Fibroblast of the aortic adventitia (primary cell): ENCODE measurements around the gene CAMK2B. TPM values are rescaled to one million over a fixed set of nuclear protein-coding genes. Genes with fewer than 3 reads are reported as not detected.

Experiments used
- DNase-seq: peaks from one replicate; pipeline ENCODE4 v3.0.0-alpha.2; 2010; ENCODE audit warnings: low read depth
- H3K4me3 ChIP-seq: 2 replicates; pipeline ENCODE4 v1.5.1; 2011; ENCODE audit warnings: low read depth, mild to moderate bottlenecking, control low read depth, low read length, moderate library complexity
- total RNA-seq: library from RNA; depleted of rRNA; stranded (reverse); fragments of >200 nt; gene quantifications from 2 replicates; pipeline ENCODE4 v1.2.3, GENCODE V29; 2012; ENCODE audit warnings: low replicate concordance
- TF ChIP-seq, protein P1 (sequence below): IDR thresholded peaks from 2 replicates; pipeline ENCODE4 v1.5.1; 2011; ENCODE audit warnings: mild to moderate bottlenecking, low read length, control low read depth, inconsistent platforms; ENCODE audit not compliant: insufficient read depth

Gene CAMK2B
- total RNA-seq, 1 donor: 6.4 TPM

DNA sequence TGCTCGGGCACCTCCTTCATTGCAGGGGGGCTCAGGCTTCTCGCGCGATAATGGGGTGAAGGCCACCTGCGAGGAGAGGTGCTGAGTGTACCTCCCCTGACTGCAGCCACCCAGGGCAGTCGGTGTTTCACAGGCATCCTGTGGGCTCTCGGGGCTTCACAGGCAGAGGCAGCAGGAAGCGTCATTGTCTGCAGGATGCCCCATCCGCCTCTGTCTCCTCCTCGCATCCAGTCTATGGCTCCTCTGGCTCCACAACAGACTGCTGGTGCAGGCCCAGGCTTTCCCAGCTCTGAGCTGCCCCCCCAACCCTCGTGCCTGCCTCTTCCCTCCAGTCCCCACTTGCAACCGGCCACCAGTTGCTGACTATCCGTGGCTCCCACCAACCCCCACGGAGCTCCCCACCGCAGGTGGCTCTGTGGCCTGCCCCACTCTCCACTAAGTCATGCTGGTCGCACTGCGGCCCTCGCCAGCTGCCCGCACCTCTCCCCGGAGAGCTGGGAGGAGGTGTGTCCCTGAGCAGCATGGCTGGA is 36.5 kb downstream of the CAMK2B start:
- H3K4me3 ChIP-seq: no peak overlapping the region
- no peak for DNase-seq
- TF ChIP-seq, protein P1, sequence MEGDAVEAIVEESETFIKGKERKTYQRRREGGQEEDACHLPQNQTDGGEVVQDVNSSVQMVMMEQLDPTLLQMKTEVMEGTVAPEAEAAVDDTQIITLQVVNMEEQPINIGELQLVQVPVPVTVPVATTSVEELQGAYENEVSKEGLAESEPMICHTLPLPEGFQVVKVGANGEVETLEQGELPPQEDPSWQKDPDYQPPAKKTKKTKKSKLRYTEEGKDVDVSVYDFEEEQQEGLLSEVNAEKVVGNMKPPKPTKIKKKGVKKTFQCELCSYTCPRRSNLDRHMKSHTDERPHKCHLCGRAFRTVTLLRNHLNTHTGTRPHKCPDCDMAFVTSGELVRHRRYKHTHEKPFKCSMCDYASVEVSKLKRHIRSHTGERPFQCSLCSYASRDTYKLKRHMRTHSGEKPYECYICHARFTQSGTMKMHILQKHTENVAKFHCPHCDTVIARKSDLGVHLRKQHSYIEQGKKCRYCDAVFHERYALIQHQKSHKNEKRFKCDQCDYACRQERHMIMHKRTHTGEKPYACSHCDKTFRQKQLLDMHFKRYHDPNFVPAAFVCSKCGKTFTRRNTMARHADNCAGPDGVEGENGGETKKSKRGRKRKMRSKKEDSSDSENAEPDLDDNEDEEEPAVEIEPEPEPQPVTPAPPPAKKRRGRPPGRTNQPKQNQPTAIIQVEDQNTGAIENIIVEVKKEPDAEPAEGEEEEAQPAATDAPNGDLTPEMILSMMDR: no peak

- no peak overlapping the region for H3K4me3 ChIP-seq
- TF ChIP-seq, protein P1: no peak
- no peak for DNase-seq
Observed at GRCh38 chr7:44288381-44288685, 37.1 kb downstream of the CAMK2B start.

- TF ChIP-seq, protein P1: no peak
- H3K4me3 ChIP-seq: no peak overlapping the region
- DNase-seq: no peak
Observed at GRCh38 chr7:44287488-44288380, 37.7 kb downstream of the CAMK2B start.

- no peak overlapping the region for H3K4me3 ChIP-seq
Observed at GRCh38 chr7:44286618-44287487, 38.5 kb downstream of the CAMK2B start.

DNA sequence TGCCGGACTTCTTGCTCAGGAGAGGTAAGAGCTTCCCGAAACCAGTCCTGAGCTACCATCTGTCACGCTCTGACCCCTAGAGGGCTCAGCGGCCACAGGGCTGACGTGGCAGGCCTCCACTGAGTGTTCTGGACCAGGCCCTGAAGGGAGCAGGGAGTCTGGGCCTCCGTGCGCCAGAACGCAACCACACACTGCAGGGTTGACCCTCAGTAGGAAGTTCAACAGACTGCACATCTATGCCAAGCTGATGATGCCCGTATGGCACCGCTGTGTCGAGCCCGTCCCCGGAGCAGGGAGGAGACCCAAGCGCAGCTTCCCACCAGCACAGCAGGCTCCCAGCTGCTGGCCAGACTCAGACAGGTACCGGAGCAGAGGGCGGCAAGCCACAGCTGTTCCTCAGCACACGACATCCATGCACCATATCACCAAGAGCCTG is 39.2 kb downstream of the CAMK2B start:
- no peak for DNase-seq
- TF ChIP-seq, protein P1: no peak

More at GRCh38 chr7:44286618-44287487, 38.5 kb downstream of the CAMK2B start:
- TF ChIP-seq, protein P1: no peak
- DNase-seq: no peak

GRCh38 chr7:44285561-44285960 is 39.8 kb downstream of the CAMK2B start:
- no peak for DNase-seq
- TF ChIP-seq, protein P1: no peak
- H3K4me3 ChIP-seq: no peak overlapping the region

More for the DNA sequence above, 39.2 kb downstream of the CAMK2B start:
- no peak overlapping the region for H3K4me3 ChIP-seq
